ENCODE results near the gene B3GNT2.

DNA sequence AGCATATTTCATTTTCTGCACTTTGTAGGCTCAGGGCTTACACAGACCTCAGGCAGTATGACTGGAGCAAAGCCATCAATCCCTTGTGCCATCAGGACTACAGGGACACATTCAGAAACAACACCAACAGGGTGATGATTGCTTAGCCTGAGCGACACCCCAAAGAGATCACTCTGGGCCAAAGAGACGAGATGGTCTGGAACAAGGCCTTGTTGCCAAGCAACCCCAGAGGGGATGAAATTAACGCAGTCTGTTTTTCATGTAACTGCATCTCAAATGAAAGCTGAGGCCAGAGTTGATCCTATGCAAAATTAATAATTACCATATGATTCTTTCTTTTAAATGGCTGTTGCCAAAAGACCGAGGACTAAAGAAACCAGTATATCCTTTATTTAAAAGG, 20.2 kb upstream of the B3GNT2 start:
- TF ChIP-seq, protein P1, sequence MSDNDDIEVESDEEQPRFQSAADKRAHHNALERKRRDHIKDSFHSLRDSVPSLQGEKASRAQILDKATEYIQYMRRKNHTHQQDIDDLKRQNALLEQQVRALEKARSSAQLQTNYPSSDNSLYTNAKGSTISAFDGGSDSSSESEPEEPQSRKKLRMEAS (IDR thresholded peaks at IDR 0.05; ENCODE audit: insufficient read depth, insufficient read length), result no peak
- TF ChIP-seq, protein P2, sequence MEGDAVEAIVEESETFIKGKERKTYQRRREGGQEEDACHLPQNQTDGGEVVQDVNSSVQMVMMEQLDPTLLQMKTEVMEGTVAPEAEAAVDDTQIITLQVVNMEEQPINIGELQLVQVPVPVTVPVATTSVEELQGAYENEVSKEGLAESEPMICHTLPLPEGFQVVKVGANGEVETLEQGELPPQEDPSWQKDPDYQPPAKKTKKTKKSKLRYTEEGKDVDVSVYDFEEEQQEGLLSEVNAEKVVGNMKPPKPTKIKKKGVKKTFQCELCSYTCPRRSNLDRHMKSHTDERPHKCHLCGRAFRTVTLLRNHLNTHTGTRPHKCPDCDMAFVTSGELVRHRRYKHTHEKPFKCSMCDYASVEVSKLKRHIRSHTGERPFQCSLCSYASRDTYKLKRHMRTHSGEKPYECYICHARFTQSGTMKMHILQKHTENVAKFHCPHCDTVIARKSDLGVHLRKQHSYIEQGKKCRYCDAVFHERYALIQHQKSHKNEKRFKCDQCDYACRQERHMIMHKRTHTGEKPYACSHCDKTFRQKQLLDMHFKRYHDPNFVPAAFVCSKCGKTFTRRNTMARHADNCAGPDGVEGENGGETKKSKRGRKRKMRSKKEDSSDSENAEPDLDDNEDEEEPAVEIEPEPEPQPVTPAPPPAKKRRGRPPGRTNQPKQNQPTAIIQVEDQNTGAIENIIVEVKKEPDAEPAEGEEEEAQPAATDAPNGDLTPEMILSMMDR (IDR thresholded peaks at IDR 0.05; ENCODE audit: extremely low read depth in 1 of 2, insufficient read depth in 1 of 2, low read depth in 1 of 2, low read length in 2 of 2), result no peak
- no peak for TF ChIP-seq POLR2AphosphoS5 (IDR thresholded peaks at IDR 0.05; ENCODE audit: insufficient read depth, low read depth, low read length)
- no peak for TF ChIP-seq JUN (IDR thresholded peaks at IDR 0.05; ENCODE audit: borderline replicate concordance, insufficient read depth, insufficient read length, low read depth)
- TF ChIP-seq EZH2 (IDR thresholded peaks at IDR 0.05; ENCODE audit: borderline replicate concordance, low read depth, low read length, severe bottlenecking), result no peak
- TF ChIP-seq MYC (IDR thresholded peaks at IDR 0.05; ENCODE audit: low read depth, low read length), result no peak
- TF ChIP-seq POLR2A (IDR thresholded peaks at IDR 0.05; ENCODE audit: low read depth, low read length), result no peak
